Cardiac fibroblast (primary cell): ENCODE data around the gene C19orf47.

Experiments
- DNase-seq, 2 donors: peaks; one replicate each; pipeline versions ENCODE4 v3.0.0 to v3.0.0-alpha.2; 2010; ENCODE audit warnings: low read depth in 2 of 2
- H3K4me3 ChIP-seq, 2 donors: replicated peaks in 1 of 2; 1 replicate in 1 of 2; 2 replicates in 1 of 2; pipeline ENCODE4 v1.5.1; 2011; ENCODE audit warnings: low read depth in 2 of 2, low read length in 2 of 2, mild to moderate bottlenecking in 2 of 2, moderate library complexity in 1 of 2
- CTCF ChIP-seq: IDR thresholded peaks from one replicate; pipeline ENCODE4 v1.5.1; 2011; ENCODE audit warnings: low read depth, mild to moderate bottlenecking, low read length, inconsistent platforms

C19orf47 gene

GRCh38 chr19:40383668-40384248 lies 35.6 kb upstream of the C19orf47 start:
- no peak for TF ChIP-seq CTCF
- H3K4me3 ChIP-seq: no peak overlapping the region
- DNase-seq: no peak

- no peak for DNase-seq
- peak; percentile 6 for TF ChIP-seq CTCF
- H3K4me3 ChIP-seq: no peak overlapping the region
Measured at GRCh38 chr19:40381321-40381720, 33.1 kb upstream of the C19orf47 start.

GRCh38 chr19:40380199-40381037 lies 32.2 kb upstream of the C19orf47 start:
- DNase-seq: no peak
- no peak for TF ChIP-seq CTCF
- no peak overlapping the region for H3K4me3 ChIP-seq

GRCh38 chr19:40379446-40380198 lies 31.4 kb upstream of the C19orf47 start:
- DNase-seq: no peak
- no peak for TF ChIP-seq CTCF
- H3K4me3 ChIP-seq: no peak overlapping the region

GRCh38 chr19:40378509-40378908 lies 30.3 kb upstream of the C19orf47 start:
- no peak for DNase-seq
- no peak for TF ChIP-seq CTCF
- H3K4me3 ChIP-seq: no peak overlapping the region

GRCh38 chr19:40377876-40378385 lies 29.7 kb upstream of the C19orf47 start:
- DNase-seq: no peak
- TF ChIP-seq CTCF: no peak
- H3K4me3 ChIP-seq: no peak overlapping the region
